Vagina (tissue), 2 donors: ENCODE measurements around the gene APRT.

Source experiments
- POLR2A ChIP-seq, 2 donors: fragments of 450-650 bp; IDR thresholded peaks; one replicate each; pipeline ENCODE4 v1.6.1; 2017; ENCODE audit warnings: antibody characterized with exemption in 2 of 2, mild to moderate bottlenecking in 2 of 2, moderate library complexity in 2 of 2
- POLR2AphosphoS5 ChIP-seq, 2 donors: sonication (generic); formaldehyde crosslinking; IDR thresholded peaks; one replicate each; pipeline ENCODE4 v1.9.0; 2017; ENCODE audit warnings: antibody characterized with exemption in 2 of 2, mild to moderate bottlenecking in 2 of 2, low read depth in 1 of 2; ENCODE audit not compliant: insufficient read depth in 1 of 2
- TF ChIP-seq, protein P1 (sequence below), 3 experiments: fragments of 450-650 bp in 2 of 3; fragments of 200-600 bp in 1 of 3; sonication (generic) in 1 of 3; IDR thresholded peaks; one replicate each; pipeline ENCODE4 v1.5.1; 2017 to 2019; ENCODE audit warnings: antibody characterized with exemption in 3 of 3, mild to moderate bottlenecking in 2 of 3, moderate library complexity in 2 of 3

DNA sequence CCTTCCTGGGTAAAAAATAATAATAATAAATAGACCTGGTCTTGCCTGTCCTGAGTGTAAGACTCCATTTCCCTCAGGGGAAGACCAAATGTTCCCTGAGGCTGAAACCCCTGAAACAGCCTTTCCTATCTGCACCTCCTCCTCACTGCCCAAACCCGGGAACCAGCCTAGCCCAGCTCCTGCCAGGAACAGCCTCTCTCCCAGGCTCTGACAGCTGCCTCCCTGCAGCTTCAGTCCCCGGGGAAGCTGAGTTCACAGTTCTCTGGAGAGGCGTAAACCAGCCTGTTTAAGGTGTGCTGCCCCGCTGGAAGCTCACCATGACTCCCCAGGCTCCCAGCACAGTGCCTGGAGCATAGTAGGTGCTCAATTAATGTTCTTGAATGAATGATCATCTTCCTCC is 15.4 kb downstream of the APRT start:
- TF ChIP-seq POLR2AphosphoS5 (IDR thresholded peaks at IDR 0.05; ENCODE audit: insufficient read depth in 1 of 2, low read depth in 1 of 2): no peak
- TF ChIP-seq, protein P1, sequence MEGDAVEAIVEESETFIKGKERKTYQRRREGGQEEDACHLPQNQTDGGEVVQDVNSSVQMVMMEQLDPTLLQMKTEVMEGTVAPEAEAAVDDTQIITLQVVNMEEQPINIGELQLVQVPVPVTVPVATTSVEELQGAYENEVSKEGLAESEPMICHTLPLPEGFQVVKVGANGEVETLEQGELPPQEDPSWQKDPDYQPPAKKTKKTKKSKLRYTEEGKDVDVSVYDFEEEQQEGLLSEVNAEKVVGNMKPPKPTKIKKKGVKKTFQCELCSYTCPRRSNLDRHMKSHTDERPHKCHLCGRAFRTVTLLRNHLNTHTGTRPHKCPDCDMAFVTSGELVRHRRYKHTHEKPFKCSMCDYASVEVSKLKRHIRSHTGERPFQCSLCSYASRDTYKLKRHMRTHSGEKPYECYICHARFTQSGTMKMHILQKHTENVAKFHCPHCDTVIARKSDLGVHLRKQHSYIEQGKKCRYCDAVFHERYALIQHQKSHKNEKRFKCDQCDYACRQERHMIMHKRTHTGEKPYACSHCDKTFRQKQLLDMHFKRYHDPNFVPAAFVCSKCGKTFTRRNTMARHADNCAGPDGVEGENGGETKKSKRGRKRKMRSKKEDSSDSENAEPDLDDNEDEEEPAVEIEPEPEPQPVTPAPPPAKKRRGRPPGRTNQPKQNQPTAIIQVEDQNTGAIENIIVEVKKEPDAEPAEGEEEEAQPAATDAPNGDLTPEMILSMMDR (IDR thresholded peaks at IDR 0.05): no peak
- no peak for TF ChIP-seq POLR2A (IDR thresholded peaks at IDR 0.05)
